Suppressor macrophage treated with lipopolysaccharide for 1 hour (primary cell): Measurements from ENCODE around the gene RAB3B.
"Not testable (repeated sequence)": the region's sequence is repeated elsewhere in the genome, so short reads cannot be mapped to it uniquely, and the experiment has no call there.

Source experiments
- DNase-seq, 3 donors: peaks; one replicate each; pipeline ENCODE4 v3.0.0-alpha.2; 2020 to 2022

RAB3B gene

GRCh38 chr1:51988254-51988653 is 2.2 kb downstream of the RAB3B start:
- no peak for DNase-seq

GRCh38 chr1:51986718-51987117 is 3.8 kb downstream of the RAB3B start:
- DNase-seq: no peak

- no peak for DNase-seq
Measured at GRCh38 chr1:51982161-51982560, 8.3 kb downstream of the RAB3B start.

- no peak for DNase-seq
Measured at GRCh38 chr1:51981555-51981954, 8.9 kb downstream of the RAB3B start.

- no peak for DNase-seq
Measured at GRCh38 chr1:51978099-51978498, 12.4 kb downstream of the RAB3B start.

- DNase-seq: no peak
Measured at GRCh38 chr1:51976846-51977602, 13.5 kb downstream of the RAB3B start.

GRCh38 chr1:51973587-51974474 is 16.7 kb downstream of the RAB3B start:
- DNase-seq: no peak

GRCh38 chr1:51969038-51969705 is 21.3 kb downstream of the RAB3B start:
- DNase-seq: no peak

- no peak for DNase-seq
Measured at GRCh38 chr1:51968632-51969031, 21.9 kb downstream of the RAB3B start.

GRCh38 chr1:51967213-51967791 is 23.2 kb downstream of the RAB3B start:
- not testable (repeated sequence) for DNase-seq

GRCh38 chr1:51966559-51966958 is 23.9 kb downstream of the RAB3B start:
- no peak for DNase-seq

- DNase-seq: no peak
Measured at GRCh38 chr1:51964309-51964696, 26.2 kb downstream of the RAB3B start.

- DNase-seq: no peak
Measured at GRCh38 chr1:51963592-51964308, 26.8 kb downstream of the RAB3B start.

- DNase-seq: no peak
Measured at GRCh38 chr1:51962486-51963356, 27.8 kb downstream of the RAB3B start.

GRCh38 chr1:51961954-51962353 is 28.5 kb downstream of the RAB3B start:
- no peak for DNase-seq

GRCh38 chr1:51961231-51961630 is 29.3 kb downstream of the RAB3B start:
- DNase-seq: no peak

- DNase-seq: no peak
Measured at GRCh38 chr1:51960262-51960661, 30.2 kb downstream of the RAB3B start.

GRCh38 chr1:51958824-51959223 is 31.7 kb downstream of the RAB3B start:
- DNase-seq: no peak

- no peak for DNase-seq
Measured at GRCh38 chr1:51957618-51958017, 32.9 kb downstream of the RAB3B start.

GRCh38 chr1:51956528-51957509 is 33.7 kb downstream of the RAB3B start:
- DNase-seq: no peak
